Suprapubic skin (tissue), 3 donors: Measurements from ENCODE around the gene PLA2G4E.

ENCODE experiments used
- CTCF ChIP-seq, 2 donors: fragments of 200-600 bp in 1 of 2; fragments of 450-650 bp in 1 of 2; sonication (generic) in 1 of 2; IDR thresholded peaks; one replicate each; pipeline ENCODE4 v1.5.1; 2016 to 2019; ENCODE audit warnings: antibody characterized with exemption in 2 of 2, mild to moderate bottlenecking in 1 of 2, moderate library complexity in 1 of 2
- EP300 ChIP-seq: sonication (generic); formaldehyde crosslinking; IDR thresholded peaks from one replicate; pipeline ENCODE4 v1.6.1; 2017; ENCODE audit warnings: antibody characterized with exemption
- POLR2A ChIP-seq, 2 donors: fragments of 450-650 bp; IDR thresholded peaks; one replicate each; pipeline ENCODE4 v1.6.1; 2017; ENCODE audit warnings: antibody characterized with exemption in 2 of 2, mild to moderate bottlenecking in 2 of 2, moderate library complexity in 2 of 2

GRCh38 chr15:42060477-42060763 is 39.6 kb upstream of the PLA2G4E start:
- TF ChIP-seq EP300 (no peak), POLR2A (IDR thresholded peaks at IDR 0.05) (no peak), CTCF (IDR thresholded peaks at IDR 0.05) (no peak)
